GM18858 (cell line): ENCODE data around the gene ALDH2.
"Not testable (repeated sequence)": the region's sequence is repeated elsewhere in the genome, so short reads cannot be mapped to it uniquely, and the experiment has no call there.

ENCODE experiments used
- ATAC-seq: cut with Tn5 transposase; IDR thresholded peaks from one replicate; pipeline ENCODE4 v1.9.1; 2021; ENCODE audit not compliant: unreplicated experiment

Gene ALDH2

DNA sequence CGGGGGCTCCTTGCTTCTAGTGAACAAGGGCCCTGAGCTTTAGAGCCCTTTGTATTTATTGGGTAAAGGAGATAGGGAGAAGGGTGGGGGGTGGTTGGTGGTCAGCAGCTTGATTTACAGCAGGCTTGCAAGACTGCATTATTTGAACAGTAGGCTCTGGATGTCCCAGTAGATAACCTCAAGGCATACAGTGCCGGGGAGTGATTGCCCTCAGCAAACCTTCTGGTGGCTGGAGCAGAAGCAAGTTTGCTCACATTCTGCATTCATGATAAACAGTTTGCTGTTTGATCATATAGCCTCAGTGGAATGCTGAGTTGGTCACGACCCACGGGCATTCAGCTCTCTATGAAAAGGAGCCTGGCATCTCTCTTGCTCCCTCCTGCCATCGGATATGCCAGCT lies 58.8 kb downstream of the ALDH2 start:
- ATAC-seq: no peak

DNA sequence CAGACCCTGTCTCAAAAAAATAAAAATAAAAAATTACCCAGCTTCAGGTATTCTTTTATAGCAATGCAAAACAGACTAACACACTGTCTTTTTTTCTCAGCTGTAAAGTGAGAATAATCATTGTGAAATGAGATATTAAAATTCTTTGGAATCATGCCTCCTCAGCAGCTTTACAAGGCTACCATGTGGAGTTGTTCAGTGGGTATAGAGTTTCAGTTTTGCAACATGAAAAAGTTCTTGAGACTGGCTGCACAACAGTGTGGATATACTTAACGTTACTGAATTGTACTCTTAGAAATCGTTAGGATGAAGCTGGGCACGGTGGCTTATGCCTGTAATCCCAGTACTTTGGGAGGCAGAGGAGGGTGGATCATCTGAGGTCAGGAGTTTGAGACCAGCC lies 59.6 kb downstream of the ALDH2 start:
- ATAC-seq: no peak

DNA sequence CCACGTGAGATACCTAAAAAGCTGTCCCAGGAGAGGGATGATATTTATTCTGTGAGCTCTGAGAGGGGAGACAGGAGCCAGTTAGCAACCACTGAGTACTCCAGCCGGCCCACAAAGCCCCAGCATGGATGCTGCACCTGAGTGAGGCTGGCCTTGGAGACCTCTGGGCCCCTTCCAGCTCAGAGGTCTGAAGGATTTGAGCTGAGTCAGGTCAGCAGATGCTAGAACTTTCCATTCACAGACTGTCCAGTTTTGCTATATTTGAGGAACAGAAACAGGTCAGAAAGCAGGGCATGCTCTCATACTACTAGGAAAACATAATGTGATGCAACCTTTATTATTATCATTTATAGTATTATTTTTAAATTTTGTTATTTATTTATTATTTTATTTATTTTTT lies 60.3 kb downstream of the ALDH2 start:
- ATAC-seq: no peak

DNA sequence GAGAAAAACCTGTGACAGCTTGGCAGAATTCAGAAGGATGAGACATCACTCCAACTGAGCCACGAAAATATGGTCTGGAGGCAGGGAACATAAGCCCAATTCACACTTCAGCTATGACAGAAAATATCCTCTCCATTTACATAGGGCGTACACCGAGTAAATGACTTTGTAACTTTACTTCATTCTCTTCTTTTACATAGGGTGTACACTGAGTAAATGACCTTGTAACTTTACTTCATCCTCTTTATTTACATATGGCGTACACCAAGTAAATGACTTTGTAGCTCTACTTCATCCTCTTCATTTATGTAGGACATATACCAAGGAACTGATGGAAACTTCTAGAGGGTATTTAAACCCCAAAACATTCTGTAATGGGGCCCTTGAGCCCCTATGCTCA lies 61.2 kb downstream of the ALDH2 start:
- no peak for ATAC-seq

DNA sequence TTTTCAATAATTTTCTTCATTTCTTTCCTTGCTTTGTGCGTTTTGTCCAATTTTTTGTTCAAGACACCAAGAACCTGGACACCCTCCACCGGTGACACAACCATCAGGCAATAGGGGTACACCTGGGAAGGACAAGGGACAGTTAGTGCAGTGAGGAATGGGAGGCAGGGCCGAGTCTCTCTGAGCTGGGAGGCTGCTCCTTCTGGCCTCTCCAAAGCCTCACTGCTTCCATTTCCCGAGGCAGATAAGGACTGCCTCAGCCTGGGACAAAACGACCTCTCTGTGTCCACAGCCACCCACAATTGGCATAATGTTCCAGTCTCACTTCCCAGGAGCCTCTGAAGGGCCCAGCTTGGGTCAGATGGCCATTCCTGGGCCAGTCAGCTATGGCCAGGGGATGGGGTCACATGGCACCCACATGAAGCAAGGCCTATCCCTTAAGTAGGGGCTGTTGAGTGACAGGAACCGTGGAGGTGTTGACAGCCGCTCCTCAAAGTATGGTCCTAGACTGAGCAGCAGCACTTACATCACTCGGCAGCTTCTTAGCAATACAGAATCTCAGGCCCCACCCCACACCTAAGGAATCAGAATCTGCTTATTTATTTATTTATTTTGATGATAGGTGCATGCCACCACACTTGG lies 61.7 kb downstream of the ALDH2 start:
- no peak for ATAC-seq

DNA sequence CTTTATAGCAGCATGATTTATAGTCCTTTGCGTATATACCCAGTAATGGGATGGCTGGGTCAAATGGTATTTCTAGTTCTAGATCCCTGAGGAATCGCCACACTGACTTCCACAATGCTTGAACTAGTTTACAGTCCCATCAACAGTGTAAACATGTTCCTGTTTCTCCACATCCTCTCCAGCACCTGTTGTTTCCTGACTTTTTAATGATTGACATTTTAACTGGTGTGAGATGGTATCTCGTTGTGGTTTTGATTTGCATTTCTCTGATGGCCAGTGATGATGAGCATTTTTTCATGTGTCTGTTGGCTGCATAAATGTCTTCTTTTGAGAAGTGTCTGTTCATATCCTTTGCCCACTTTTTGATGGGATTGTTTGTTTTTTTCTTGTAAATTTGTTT lies 62.9 kb downstream of the ALDH2 start:
- not testable (repeated sequence) for ATAC-seq

DNA sequence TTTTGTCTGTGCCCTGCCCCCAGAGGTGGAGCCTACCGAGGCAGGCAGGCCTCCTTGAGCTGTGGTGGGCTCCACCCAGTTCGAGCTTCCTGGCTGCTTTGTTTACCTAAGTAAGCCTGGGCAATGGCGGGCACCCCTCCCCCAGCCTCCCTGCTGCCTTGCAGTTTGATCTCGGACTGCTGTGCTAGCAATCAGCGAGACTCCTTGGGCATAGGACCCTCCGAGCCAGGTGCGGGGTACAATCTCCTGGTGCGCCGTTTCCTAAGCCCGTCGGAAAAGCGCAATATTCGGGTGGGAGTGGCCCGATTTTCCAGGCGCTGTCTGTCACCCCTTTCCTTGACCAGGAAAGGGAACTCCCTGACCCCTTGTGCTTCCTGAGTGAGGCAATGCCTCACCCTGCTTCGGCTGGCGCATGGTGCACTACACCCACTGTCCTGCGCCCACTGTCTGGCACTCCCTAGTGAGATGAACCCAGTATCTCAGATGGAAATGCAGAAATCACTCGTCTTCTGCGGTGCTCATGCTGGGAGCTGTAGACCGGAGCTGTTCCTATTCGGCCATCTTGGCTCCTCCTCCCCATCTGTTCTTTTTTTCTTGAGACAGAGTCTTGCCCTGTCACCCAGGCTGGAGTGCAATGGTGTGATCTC lies 68.1 kb downstream of the ALDH2 start:
- not testable (repeated sequence) for ATAC-seq

DNA sequence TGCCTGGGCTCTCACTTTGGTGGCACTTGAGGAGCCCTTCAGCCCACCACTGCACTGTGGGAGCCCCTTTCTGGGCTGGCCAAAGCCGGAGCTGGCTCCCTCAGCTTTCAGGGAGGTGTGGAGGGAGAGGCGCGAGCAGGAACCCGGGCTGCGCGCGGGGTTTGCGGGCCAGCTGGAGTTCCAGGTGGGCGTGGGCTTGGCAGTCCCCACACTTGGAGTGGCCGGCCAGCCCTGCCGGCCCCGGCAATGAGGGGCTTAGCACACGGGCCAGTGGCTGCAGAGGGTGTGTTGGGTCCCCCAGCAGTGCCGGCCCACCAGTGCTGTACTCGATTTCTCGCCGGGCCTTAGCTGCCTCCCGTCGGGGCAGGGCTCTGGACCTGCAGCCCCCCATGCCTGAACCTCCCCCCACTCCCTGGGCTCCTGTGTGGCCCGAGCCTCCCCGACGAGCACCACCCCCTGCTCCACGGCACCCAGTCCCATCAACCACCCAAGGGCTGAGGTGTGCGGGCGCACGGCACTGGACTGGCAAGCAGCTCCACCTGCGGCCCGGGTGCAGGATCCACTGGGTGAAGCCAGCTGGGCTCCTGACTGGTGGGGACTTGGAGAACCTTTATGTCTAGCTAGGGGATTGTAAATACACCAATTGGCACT lies 68.9 kb downstream of the ALDH2 start:
- ATAC-seq: not testable (repeated sequence)

DNA sequence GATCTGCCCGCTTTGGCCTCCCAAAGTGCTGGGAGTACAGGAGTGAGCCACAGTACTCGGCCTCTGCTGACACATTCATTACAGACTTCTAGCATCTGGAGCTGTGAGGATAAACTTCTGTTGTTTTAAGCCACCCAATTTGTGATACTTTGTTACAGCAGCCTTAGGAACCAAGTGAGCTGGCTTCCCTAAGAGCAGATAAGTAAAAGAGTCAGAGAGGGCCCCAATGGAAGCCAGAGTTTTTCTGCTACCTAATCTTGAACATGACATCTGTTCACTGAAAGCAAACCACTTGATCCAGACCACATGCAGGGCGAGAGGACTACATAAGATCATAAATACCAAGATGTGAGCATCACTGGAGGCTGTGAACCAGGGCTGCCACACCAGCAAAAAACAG lies 71.6 kb downstream of the ALDH2 start:
- ATAC-seq: no peak

DNA sequence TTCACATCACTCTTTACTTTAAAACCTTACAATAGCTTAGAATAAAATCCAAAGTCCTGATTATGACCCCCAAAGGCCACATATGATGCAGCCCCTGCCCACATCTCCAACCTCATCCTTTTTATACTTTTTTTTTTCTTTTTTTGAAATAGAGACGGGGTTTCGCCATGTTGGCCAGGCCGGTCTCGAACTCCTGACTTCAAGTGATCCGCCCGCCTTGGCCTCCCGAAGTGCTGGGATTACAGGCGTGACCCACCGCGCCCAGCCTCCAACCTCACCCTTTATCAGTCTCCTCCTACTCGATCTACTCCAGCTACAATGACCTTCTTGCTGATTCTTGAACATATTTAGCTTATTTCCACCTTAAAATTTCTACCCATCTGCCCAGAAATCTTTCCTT lies 74.1 kb downstream of the ALDH2 start:
- ATAC-seq: no peak

DNA sequence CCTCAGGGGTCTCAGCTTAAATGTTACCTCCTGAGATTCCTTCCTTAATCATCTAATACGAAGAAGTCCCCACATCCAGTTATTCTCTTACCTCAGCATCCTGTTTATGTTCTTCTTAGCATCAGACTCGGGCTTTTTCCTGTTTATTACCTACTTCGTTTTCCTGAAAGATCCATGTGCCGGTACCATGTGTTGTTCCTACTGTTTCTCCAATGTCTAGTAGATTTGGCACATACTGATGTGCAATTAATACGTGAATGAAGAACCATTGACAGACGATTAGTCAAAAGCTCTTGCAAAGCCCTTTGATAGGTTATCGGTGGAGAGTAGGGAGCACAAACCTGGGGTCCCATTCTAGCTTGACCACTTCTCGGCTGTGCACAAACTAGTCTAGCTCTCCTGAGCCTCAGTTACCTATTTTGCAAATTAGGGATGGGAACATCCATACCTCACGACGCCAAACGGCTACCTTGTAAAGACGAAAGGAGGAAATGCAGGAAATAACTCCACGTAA lies 74.6 kb downstream of the ALDH2 start:
- no peak for ATAC-seq

DNA sequence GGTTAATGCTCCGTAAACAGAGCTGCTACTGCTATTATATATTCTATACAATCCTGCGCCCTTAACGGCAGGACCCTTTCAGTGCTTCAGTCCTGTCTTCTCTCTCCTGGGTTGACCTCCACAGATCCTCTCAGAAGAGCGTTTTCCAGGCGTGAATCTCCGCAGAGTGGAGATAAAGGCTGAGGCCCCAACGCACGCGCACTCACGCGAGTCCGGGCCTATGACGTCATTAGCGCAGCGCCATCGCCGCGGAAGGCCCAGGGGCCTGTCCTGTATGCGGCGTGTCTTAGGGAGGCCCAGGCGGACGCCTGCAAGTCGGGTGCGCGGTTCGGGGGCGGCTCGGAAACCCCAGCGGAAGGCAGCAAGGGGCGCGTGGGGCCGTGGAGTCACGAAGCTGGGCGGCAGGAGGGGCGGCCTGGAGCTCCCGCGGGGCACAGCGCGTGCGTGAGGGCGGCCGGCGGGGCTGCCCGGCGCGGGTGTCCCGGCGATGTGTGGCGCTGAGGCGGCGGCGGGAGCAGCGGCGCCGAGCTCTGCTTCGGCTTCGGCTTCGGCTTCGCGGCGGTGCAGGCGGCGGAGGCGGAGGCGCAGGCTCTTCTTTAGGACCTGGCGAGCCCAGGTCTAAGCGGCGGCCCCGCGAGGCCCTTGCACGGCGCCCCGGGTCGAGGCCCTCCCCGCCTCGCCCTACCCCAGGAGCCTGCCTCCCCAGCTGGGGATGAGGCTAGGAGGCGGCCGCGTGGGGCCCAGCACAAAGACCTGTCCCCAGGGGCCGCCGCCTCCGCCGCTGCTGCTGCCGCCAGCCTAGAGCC lies 75.2 kb downstream of the ALDH2 start, which contains the start of gene MAPKAPK5:
MAPKAPK5 (plus strand) TSS at position 479 of the 806 bp plus-strand sequence. CDS start 506 bp downstream, outside the sequence.
- ATAC-seq: peak; percentile 68

DNA sequence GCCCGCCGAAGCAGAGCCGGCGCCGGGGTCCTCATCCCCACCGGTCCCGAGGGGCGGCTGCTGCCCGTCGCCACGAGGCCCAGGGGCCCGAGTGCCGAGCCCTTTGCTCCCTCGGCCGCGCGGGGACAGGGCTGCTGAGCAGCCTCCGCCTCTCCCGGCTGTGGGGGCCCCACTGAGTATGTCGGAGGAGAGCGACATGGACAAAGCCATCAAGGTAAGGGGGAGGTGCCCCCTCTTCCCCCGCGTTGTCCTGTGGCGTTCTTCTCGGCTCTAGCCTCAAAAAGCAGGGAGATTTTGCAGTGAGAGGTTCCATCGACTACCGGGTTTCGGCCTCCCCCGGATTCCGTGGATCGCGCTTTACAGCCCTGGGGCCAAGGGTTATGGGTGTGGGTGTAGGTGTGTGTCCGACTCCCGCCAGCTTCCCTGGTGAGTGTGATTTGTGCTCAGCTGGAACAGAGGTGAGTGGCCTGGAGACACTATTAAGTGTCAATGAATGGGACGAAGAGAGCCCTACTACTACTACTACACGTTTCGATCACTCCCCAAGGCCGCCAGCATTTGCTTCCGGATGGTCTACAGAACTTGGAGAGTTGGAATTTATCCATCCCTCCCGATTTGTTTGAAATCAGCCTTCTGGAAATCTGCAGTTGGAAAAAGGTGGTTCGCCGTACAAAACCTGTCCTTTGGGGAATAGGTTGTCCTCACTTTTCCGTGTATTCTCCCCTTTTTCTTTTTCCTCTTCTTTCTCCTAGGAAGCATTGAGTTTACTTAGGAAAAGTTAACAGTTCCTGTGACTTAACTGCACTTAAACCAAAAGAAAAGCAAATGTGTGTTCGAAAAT lies 76.0 kb downstream of the ALDH2 start:
- ATAC-seq: no peak

DNA sequence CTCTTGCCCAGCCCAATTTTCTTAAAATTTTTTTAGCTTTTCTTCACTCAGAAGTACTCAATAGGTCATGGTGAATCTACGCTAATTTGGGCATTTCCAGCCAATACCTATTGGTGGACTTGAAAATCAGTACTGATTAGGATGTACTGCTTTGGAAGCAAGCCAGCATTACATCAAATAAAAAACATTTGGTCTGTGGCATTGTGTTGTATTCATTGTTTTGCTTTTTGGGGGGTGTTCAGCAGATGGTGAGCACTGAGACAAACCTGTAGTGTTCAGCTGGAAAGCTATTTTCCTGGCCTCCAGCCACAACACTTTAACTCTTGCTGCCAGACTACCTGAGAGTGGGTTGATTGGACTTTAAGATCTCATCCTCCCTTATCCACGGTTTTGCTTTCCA lies 79.3 kb downstream of the ALDH2 start:
- no peak for ATAC-seq

DNA sequence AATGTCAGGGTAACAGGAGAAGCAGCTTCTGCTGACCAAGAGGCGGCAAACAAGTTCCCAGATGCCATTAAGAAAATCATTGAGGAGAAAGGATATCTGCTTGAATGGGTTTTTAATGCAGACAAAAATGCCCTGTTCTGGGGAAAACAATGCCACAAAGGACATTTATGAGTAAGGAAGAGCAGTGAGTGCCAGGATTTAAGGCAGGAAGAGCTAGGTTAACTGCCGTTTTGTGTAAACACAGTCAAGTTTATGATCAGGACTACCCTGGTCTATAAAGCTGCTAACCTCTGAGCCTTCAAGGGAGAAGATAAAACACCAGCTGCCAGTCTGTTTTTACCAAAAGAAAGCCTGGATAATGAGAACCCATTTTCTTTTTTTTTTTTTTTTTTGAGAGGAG lies 83.8 kb downstream of the ALDH2 start:
- no peak for ATAC-seq

DNA sequence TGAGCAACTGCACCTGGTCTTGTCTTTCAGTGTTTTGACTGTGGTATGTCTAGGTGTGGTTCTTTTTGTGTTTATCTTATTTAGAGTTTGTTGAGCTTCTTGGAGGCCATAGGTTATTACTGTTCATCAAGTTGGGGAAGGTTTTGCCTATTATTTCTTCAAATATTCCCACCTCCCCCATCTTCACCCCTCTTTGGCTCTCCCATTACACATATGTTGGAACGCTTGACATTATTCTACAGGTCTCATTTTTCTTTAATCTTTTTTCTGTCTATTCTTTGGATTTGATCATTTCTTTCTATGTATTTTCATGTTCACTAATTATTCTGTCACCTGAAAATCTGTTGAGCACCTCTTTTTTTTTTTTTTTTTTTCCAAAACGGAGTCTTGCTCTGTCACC lies 91.5 kb downstream of the ALDH2 start:
- ATAC-seq: no peak

DNA sequence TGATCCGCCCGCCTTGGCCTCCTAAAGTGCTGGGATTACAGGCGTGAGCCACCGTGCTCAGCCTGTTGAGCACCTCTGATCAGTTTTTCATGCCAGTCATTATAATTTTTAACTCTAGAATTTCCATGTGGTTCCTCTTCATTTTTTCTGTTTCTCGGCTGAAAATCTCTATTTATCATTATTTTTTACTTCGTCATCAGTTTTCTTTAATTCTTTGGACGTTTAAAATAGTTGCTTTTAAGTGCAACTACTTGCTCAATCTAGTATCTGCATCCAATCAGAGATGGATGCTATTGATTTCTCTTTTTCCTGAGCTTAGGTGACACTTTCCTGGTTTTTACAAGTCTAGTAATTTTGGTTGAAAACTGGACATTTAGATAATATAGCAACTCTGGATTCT lies 92.0 kb downstream of the ALDH2 start:
- no peak for ATAC-seq

DNA sequence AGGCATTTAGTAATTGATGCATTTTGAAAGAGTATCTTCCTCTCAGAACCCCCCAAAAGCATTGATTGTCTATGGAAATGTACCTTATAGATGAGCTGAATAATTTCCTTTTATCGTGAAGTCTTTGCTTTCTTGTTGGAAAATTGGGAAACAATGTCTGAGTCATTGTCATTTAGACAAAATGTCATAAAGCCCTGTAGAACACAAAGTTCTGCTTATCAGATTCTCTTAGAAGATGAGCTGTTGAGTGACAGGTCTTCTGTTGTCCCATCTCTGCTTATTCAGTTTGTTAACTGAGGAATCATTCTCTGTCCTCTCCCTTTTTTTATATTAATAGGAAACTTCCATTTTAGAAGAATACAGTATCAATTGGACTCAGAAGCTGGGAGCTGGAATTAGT lies 98.2 kb downstream of the ALDH2 start:
- ATAC-seq: no peak
